GM21367 (cell line): ENCODE results near the gene RPL29.

Source experiments
- ATAC-seq: cut with Tn5 transposase; IDR thresholded peaks from one replicate; pipeline ENCODE4 v1.9.1; 2021; ENCODE audit not compliant: unreplicated experiment

The RPL29 gene

GRCh38 chr3:51947215-51947900 lies 48.3 kb downstream of the RPL29 start:
- no peak for ATAC-seq

GRCh38 chr3:51946796-51947195 lies 48.9 kb downstream of the RPL29 start:
- no peak for ATAC-seq

- no peak for ATAC-seq
Measured at GRCh38 chr3:51945926-51946705, 49.6 kb downstream of the RPL29 start.

GRCh38 chr3:51945031-51945840 lies 50.5 kb downstream of the RPL29 start:
- no peak for ATAC-seq

GRCh38 chr3:51944451-51945021 lies 51.2 kb downstream of the RPL29 start:
- ATAC-seq, result no peak
